GM23338 (cell line): ENCODE measurements around the gene DSCAML1. TPM values are rescaled to one million over a fixed set of nuclear protein-coding genes. Genes with fewer than 3 reads are reported as not detected.

Experiments used
- ATAC-seq: fragments of 200-7000 bp; cut with Tn5 transposase; 3 replicates; pipeline ENCODE4 v1.9.1; 2020
- DNase-seq: peaks from one replicate; pipeline ENCODE4 v3.0.0-alpha.2; 2015; ENCODE audit warnings: low spot score
- H2AFZ ChIP-seq: fragments of 200-600 bp; sonication (generic); 2 replicates; pipeline ENCODE4 v1.8.0; 2016; ENCODE audit warnings: antibody characterized with exemption, mild to moderate bottlenecking, moderate library complexity
- H3F3A ChIP-seq: fragments of 200-600 bp; sonication (generic); replicated peaks from 2 replicates; pipeline ENCODE4 v1.8.0; 2017; ENCODE audit warnings: antibody characterized with exemption, mixed run types, low read depth
- H3K27ac ChIP-seq: fragments of 200-600 bp; sonication (generic); 2 replicates; pipeline ENCODE4 v1.6.1; 2016; ENCODE audit warnings: low read depth
- H3K27me3 ChIP-seq: fragments of 200-600 bp; sonication (generic); 2 replicates; pipeline ENCODE4 v1.8.0; 2016; ENCODE audit warnings: mild to moderate bottlenecking, mixed run types, moderate library complexity; ENCODE audit not compliant: insufficient read depth
- H3K36me3 ChIP-seq: fragments of 200-600 bp; sonication (generic); 2 replicates; pipeline ENCODE4 v1.8.0; 2016; ENCODE audit warnings: mild to moderate bottlenecking; ENCODE audit not compliant: insufficient read depth
- H3K4me1 ChIP-seq: fragments of 200-600 bp; sonication (generic); 2 replicates; pipeline ENCODE4 v1.8.0; 2016; ENCODE audit warnings: mild to moderate bottlenecking, moderate library complexity; ENCODE audit not compliant: insufficient read depth
- H3K4me2 ChIP-seq: fragments of 200-600 bp; sonication (generic); 2 replicates; pipeline ENCODE4 v1.7.1; 2017; ENCODE audit warnings: mixed run types
- H3K4me3 ChIP-seq: fragments of 200-600 bp; sonication (generic); 2 replicates; pipeline ENCODE4 v1.6.1; 2016; ENCODE audit warnings: mixed run types
- H3K79me2 ChIP-seq: fragments of 200-600 bp; sonication (generic); replicated peaks from 2 replicates; pipeline ENCODE4 v1.8.0; 2017; ENCODE audit warnings: mild to moderate bottlenecking; ENCODE audit not compliant: insufficient read depth
- H3K9me2 ChIP-seq: fragments of 200-600 bp; sonication (generic); 2 replicates; pipeline ENCODE4 v1.8.0; 2017; ENCODE audit not compliant: insufficient read depth
- H4K20me1 ChIP-seq: fragments of 200-600 bp; sonication (generic); replicated peaks from 2 replicates; pipeline ENCODE4 v1.8.0; 2017; ENCODE audit warnings: mild to moderate bottlenecking; ENCODE audit not compliant: insufficient read depth
- H3K27ac Mint-ChIP-seq: 2 replicates; pipeline ENCODE4 v1.8.0; 2020; ENCODE audit warnings: inconsistent platforms, mild to moderate bottlenecking, moderate library complexity, mixed read lengths
- H3K27me3 Mint-ChIP-seq: 3 replicates; pipeline ENCODE4 v1.8.0; 2022; ENCODE audit warnings: low read depth, mild to moderate bottlenecking, moderate library complexity, mixed read lengths, inconsistent platforms; ENCODE audit not compliant: insufficient read depth, poor library complexity
- H3K36me3 Mint-ChIP-seq: 3 replicates; pipeline ENCODE4 v1.8.0; 2021; ENCODE audit warnings: low read depth, mild to moderate bottlenecking, inconsistent platforms, moderate library complexity, mixed read lengths
- H3K4me1 Mint-ChIP-seq: 3 replicates; pipeline ENCODE4 v1.8.0; 2020; ENCODE audit warnings: mild to moderate bottlenecking, inconsistent platforms, mixed read lengths
- H3K4me3 Mint-ChIP-seq: 3 replicates; pipeline ENCODE4 v1.8.0; 2021; ENCODE audit warnings: moderate library complexity, mild to moderate bottlenecking, inconsistent platforms, mixed read lengths
- H3K9me3 Mint-ChIP-seq: 3 replicates; pipeline ENCODE4 v1.8.0; 2020; ENCODE audit warnings: moderate library complexity, mild to moderate bottlenecking, inconsistent platforms, mixed read lengths
- CREB1 ChIP-seq: fragments of 250-450 bp; sonication (Bioruptor Pico); IDR thresholded peaks from 2 replicates; pipeline ENCODE4 v1.5.0; 2020; ENCODE audit warnings: low read depth, mild to moderate bottlenecking, moderate library complexity
- ETS1 ChIP-seq: IDR thresholded peaks from 2 replicates; pipeline ENCODE4 v1.6.1; 2016; ENCODE audit warnings: antibody characterized with exemption
- EZH2 ChIP-seq: fragments of 200-600 bp; sonication (generic); IDR thresholded peaks from one replicate; pipeline ENCODE4 v1.8.0; 2017; ENCODE audit warnings: antibody characterized with exemption, mild to moderate bottlenecking, low read depth; ENCODE audit not compliant: unreplicated experiment
- EZH2phosphoT487 ChIP-seq: fragments of 200-600 bp; sonication (generic); IDR thresholded peaks from one replicate; pipeline ENCODE4 v1.8.1; 2018; ENCODE audit warnings: antibody characterized with exemption; ENCODE audit not compliant: unreplicated experiment
- JUNB ChIP-seq: IDR thresholded peaks from one replicate; pipeline ENCODE4 v1.6.1; 2016; ENCODE audit warnings: antibody characterized with exemption; ENCODE audit not compliant: unreplicated experiment
- NANOG ChIP-seq: IDR thresholded peaks from 2 replicates; pipeline ENCODE4 v1.6.1; 2016; ENCODE audit warnings: antibody characterized with exemption, borderline replicate concordance
- POLR2AphosphoS5 ChIP-seq: IDR thresholded peaks from 2 replicates; pipeline ENCODE4 v1.6.1; 2016; ENCODE audit warnings: antibody characterized with exemption, low read depth
- REST ChIP-seq: IDR thresholded peaks from one replicate; pipeline ENCODE4 v1.6.1; 2018; ENCODE audit warnings: antibody characterized with exemption; ENCODE audit not compliant: unreplicated experiment
- STAT1 ChIP-seq: IDR thresholded peaks from one replicate; pipeline ENCODE4 v1.6.1; 2016; ENCODE audit warnings: antibody characterized with exemption; ENCODE audit not compliant: unreplicated experiment
- ZNF114 ChIP-seq: fragments of 250-450 bp; sonication (Bioruptor Pico); IDR thresholded peaks from 2 replicates; pipeline ENCODE4 v1.5.0; 2020; ENCODE audit warnings: mild to moderate bottlenecking, moderate library complexity
- ZNF331 ChIP-seq: fragments of 250-450 bp; sonication (Bioruptor Pico); IDR thresholded peaks from 2 replicates; pipeline ENCODE4 v1.5.0; 2020; ENCODE audit warnings: low read depth, mild to moderate bottlenecking, moderate library complexity
- polyA plus RNA-seq: library from polyadenylated mRNA; unstranded; fragments of >200 nt; fragmentation: Nextera tagmentation; extraction: Ambion mirVana; gene quantifications from 2 replicates; pipeline ENCODE4 v1.2.1, GENCODE V29; 2016
- total RNA-seq: library from RNA; depleted of rRNA; stranded (reverse); fragments of >200 nt; shearing (Covaris generic); gene quantifications from 2 replicates; pipeline ENCODE4 v1.2.3, GENCODE V29; 2014
- TF ChIP-seq, protein P1 (sequence below): fragments of 250-450 bp; sonication (Bioruptor Pico); IDR thresholded peaks from 2 replicates; pipeline ENCODE4 v1.5.0; 2020; ENCODE audit warnings: mild to moderate bottlenecking, moderate library complexity
- TF ChIP-seq, protein P2 (sequence below), 2 experiments: fragments of 200-600 bp in 1 of 2; sonication (generic) in 1 of 2; conservative IDR thresholded peaks; 2 replicates each; pipeline versions ENCODE4 v1.5.1 to v1.6.1; 2016 to 2017; ENCODE audit warnings: antibody characterized with exemption in 2 of 2, low read depth in 2 of 2, mild to moderate bottlenecking in 2 of 2, moderate library complexity in 1 of 2

DSCAML1 gene
- total and polyA plus RNA-seq, 2 experiments from 2014 or later = 0.17 TPM; not detected in 1

DNA sequence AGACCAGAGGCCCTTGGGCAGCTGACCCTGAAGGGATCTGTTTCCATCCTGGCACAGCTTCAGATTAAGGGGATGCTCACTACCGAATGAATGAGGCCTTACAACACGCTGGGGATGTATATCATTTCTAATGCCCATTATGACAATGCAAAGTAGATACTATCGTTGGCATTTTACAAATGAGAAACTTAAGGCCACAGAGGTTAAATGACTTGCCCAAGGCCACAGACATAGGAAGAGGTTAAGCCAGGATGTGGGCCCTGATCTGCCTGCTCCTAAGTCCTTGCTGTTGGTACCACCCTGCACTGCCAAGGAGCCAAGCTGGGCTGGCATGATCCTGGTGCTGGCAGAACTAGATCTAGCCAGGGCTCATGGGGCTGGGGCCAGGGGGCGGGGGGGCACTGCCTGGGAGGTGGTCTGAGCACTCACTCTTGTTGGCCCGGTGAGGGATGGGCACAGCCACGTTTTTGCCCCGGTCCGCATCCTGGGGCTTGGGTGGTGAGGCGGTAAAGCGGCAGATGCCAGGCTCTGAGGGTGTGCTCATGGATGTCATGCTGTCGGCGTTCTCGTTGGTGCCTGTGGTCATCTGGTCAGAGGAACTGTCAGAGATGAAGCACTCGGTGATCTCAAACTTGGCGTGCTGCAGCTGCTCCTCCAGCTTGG is 366.6 kb downstream of the DSCAML1 start:
- H3K4me1 Mint-ChIP-seq = peaks cover 34% of the 10 kb centered on the region
- Histone ChIP-seq H3K36me3 (no peaks in the 10 kb centered on the region), H3K4me1 (peaks cover 8% of the 10 kb centered on the region), H3K79me2 (no peaks in the 10 kb centered on the region), H3K27me3 (no peaks in the 10 kb centered on the region), H3K27ac (no peak overlapping the region), H2AFZ (no peak overlapping the region), H3K4me2 (no peak overlapping the region), H3K9me2 (no peaks in the 10 kb centered on the region), H3F3A (no peaks in the 10 kb centered on the region), H3K4me3 (no peak overlapping the region), H4K20me1 (no peaks in the 10 kb centered on the region)
- H3K27ac Mint-ChIP-seq = no peak overlapping the region
- H3K4me3 Mint-ChIP-seq = no peak overlapping the region
- TF ChIP-seq, protein P1, sequence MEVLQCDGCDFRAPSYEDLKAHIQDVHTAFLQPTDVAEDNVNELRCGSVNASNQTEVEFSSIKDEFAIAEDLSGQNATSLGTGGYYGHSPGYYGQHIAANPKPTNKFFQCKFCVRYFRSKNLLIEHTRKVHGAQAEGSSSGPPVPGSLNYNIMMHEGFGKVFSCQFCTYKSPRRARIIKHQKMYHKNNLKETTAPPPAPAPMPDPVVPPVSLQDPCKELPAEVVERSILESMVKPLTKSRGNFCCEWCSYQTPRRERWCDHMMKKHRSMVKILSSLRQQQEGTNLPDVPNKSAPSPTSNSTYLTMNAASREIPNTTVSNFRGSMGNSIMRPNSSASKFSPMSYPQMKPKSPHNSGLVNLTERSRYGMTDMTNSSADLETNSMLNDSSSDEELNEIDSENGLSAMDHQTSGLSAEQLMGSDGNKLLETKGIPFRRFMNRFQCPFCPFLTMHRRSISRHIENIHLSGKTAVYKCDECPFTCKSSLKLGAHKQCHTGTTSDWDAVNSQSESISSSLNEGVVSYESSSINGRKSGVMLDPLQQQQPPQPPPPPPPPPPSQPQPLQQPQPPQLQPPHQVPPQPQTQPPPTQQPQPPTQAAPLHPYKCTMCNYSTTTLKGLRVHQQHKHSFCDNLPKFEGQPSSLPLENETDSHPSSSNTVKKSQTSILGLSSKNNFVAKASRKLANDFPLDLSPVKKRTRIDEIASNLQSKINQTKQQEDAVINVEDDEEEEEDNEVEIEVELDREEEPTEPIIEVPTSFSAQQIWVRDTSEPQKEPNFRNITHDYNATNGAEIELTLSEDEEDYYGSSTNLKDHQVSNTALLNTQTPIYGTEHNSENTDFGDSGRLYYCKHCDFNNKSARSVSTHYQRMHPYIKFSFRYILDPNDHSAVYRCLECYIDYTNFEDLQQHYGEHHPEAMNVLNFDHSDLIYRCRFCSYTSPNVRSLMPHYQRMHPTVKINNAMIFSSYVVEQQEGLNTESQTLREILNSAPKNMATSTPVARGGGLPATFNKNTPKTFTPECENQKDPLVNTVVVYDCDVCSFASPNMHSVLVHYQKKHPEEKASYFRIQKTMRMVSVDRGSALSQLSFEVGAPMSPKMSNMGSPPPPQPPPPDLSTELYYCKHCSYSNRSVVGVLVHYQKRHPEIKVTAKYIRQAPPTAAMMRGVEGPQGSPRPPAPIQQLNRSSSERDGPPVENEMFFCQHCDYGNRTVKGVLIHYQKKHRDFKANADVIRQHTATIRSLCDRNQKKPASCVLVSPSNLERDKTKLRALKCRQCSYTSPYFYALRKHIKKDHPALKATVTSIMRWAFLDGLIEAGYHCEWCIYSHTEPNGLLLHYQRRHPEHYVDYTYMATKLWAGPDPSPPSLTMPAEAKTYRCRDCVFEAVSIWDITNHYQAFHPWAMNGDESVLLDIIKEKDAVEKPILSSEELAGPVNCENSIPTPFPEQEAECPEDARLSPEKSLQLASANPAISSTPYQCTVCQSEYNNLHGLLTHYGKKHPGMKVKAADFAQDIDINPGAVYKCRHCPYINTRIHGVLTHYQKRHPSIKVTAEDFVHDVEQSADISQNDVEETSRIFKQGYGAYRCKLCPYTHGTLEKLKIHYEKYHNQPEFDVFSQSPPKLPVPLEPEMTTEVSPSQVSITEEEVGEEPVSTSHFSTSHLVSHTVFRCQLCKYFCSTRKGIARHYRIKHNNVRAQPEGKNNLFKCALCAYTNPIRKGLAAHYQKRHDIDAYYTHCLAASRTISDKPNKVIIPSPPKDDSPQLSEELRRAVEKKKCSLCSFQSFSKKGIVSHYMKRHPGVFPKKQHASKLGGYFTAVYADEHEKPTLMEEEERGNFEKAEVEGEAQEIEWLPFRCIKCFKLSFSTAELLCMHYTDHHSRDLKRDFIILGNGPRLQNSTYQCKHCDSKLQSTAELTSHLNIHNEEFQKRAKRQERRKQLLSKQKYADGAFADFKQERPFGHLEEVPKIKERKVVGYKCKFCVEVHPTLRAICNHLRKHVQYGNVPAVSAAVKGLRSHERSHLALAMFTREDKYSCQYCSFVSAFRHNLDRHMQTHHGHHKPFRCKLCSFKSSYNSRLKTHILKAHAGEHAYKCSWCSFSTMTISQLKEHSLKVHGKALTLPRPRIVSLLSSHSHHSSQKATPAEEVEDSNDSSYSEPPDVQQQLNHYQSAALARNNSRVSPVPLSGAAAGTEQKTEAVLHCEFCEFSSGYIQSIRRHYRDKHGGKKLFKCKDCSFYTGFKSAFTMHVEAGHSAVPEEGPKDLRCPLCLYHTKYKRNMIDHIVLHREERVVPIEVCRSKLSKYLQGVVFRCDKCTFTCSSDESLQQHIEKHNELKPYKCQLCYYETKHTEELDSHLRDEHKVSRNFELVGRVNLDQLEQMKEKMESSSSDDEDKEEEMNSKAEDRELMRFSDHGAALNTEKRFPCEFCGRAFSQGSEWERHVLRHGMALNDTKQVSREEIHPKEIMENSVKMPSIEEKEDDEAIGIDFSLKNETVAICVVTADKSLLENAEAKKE = no peak
- TF ChIP-seq REST (no peak), CREB1 (CRISPR knock-in tag) (no peak), POLR2AphosphoS5 (no peak), NANOG (no peak), ETS1 (no peak), JUNB (no peak), STAT1 (no peak), ZNF331 (no peak), ZNF114 (no peak), EZH2phosphoT487 (no peak), EZH2 (no peak)
- TF ChIP-seq, protein P2, sequence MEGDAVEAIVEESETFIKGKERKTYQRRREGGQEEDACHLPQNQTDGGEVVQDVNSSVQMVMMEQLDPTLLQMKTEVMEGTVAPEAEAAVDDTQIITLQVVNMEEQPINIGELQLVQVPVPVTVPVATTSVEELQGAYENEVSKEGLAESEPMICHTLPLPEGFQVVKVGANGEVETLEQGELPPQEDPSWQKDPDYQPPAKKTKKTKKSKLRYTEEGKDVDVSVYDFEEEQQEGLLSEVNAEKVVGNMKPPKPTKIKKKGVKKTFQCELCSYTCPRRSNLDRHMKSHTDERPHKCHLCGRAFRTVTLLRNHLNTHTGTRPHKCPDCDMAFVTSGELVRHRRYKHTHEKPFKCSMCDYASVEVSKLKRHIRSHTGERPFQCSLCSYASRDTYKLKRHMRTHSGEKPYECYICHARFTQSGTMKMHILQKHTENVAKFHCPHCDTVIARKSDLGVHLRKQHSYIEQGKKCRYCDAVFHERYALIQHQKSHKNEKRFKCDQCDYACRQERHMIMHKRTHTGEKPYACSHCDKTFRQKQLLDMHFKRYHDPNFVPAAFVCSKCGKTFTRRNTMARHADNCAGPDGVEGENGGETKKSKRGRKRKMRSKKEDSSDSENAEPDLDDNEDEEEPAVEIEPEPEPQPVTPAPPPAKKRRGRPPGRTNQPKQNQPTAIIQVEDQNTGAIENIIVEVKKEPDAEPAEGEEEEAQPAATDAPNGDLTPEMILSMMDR (conservative IDR thresholded peaks at IDR 0.05; ENCODE audit: low read depth in 2 of 2) = no peak
- H3K36me3 Mint-ChIP-seq = no peaks in the 10 kb centered on the region
- no peaks in the 10 kb centered on the region for H3K9me3 Mint-ChIP-seq
- peaks cover 16% of the 10 kb centered on the region for H3K27me3 Mint-ChIP-seq
- ATAC-seq = no peak
- DNase-seq = no peak
